EL (cell line): ENCODE results near the gene EHMT1.
A peak's percentile ranks its signal among the peaks of the same experiment; 100 is the strongest.
"Not testable (repeated sequence)": the region's sequence is repeated elsewhere in the genome, so short reads cannot be mapped to it uniquely, and the experiment has no call there.

Experiments used
- DNase-seq: peaks from one replicate; pipeline ENCODE4 v3.0.0-alpha.2; 2016

Gene EHMT1

GRCh38 chr9:137615387-137615871 is 3.4 kb upstream of the EHMT1 start:
- no peak for DNase-seq

- DNase-seq, result peak; percentile 48
Observed at GRCh38 chr9:137619240-137620047, 639 bp downstream of the EHMT1 start.

- no peak for DNase-seq
Observed at GRCh38 chr9:137620048-137620405, 1.2 kb downstream of the EHMT1 start.

- DNase-seq, result no peak
Observed at GRCh38 chr9:137620581-137620980, 1.8 kb downstream of the EHMT1 start.

- peak; percentile 36 for DNase-seq
Observed at GRCh38 chr9:137621131-137621757, 2.4 kb downstream of the EHMT1 start.

- DNase-seq, result not testable (repeated sequence)
Observed at GRCh38 chr9:137622211-137622610, 3.4 kb downstream of the EHMT1 start.

GRCh38 chr9:137626464-137626863 is 7.7 kb downstream of the EHMT1 start:
- no peak for DNase-seq

- DNase-seq, result not testable (repeated sequence)
Observed at GRCh38 chr9:137627406-137627805, 8.6 kb downstream of the EHMT1 start.

- DNase-seq, result no peak
Observed at GRCh38 chr9:137630126-137630525, 11.3 kb downstream of the EHMT1 start.

GRCh38 chr9:137630679-137631078 is 11.9 kb downstream of the EHMT1 start:
- no peak for DNase-seq

- no peak for DNase-seq
Observed at GRCh38 chr9:137631345-137632229, 12.8 kb downstream of the EHMT1 start.

GRCh38 chr9:137632230-137633161 is 13.7 kb downstream of the EHMT1 start:
- no peak for DNase-seq

GRCh38 chr9:137634016-137634415 is 15.2 kb downstream of the EHMT1 start:
- no peak for DNase-seq

GRCh38 chr9:137638680-137639079 is 19.9 kb downstream of the EHMT1 start:
- DNase-seq, result peak; percentile 19

GRCh38 chr9:137639303-137640051 is 20.7 kb downstream of the EHMT1 start:
- peak; percentile 23 for DNase-seq

GRCh38 chr9:137640862-137641261 is 22.1 kb downstream of the EHMT1 start:
- DNase-seq, result no peak

- no peak for DNase-seq
Observed at GRCh38 chr9:137642118-137642601, 23.4 kb downstream of the EHMT1 start.

- no peak for DNase-seq
Observed at GRCh38 chr9:137642892-137643291, 24.1 kb downstream of the EHMT1 start.

- no peak for DNase-seq
Observed at GRCh38 chr9:137643921-137644320, 25.1 kb downstream of the EHMT1 start.

- DNase-seq, result no peak
Observed at GRCh38 chr9:137645211-137645610, 26.4 kb downstream of the EHMT1 start.

- DNase-seq, result no peak
Observed at GRCh38 chr9:137646341-137646740, 27.5 kb downstream of the EHMT1 start.
